Mucosa of gallbladder (tissue), 1 donor: ENCODE data around the gene MISP3. TPM values are rescaled to one million over a fixed set of nuclear protein-coding genes. Genes with fewer than 3 reads are reported as not detected.
A peak's percentile ranks its signal among the peaks of the same experiment; 100 is the strongest.

ENCODE experiments used
- DNase-seq: peaks from one replicate; pipeline ENCODE4 v3.0.0-alpha.2; 2020; ENCODE audit warnings: low spot score
- total RNA-seq: library from RNA; stranded (reverse); gene quantifications from one replicate; pipeline ENCODE4 v1.2.1, GENCODE V29; 2021
- donor health status: DM: no; HTN: no; CAD: no.

Gene MISP3
- total RNA-seq, 1 donor from 2014 or later = 21.6 TPM

- no peak for DNase-seq
Measured at GRCh38 chr19:14053500-14053899, 19.1 kb upstream of the MISP3 start.

GRCh38 chr19:14054099-14054498 is 18.5 kb upstream of the MISP3 start:
- no peak for DNase-seq

GRCh38 chr19:14054721-14055120 is 17.9 kb upstream of the MISP3 start:
- no peak for DNase-seq

GRCh38 chr19:14055396-14055795 is 17.2 kb upstream of the MISP3 start:
- DNase-seq = no peak

GRCh38 chr19:14056069-14056666 is 16.4 kb upstream of the MISP3 start:
- no peak for DNase-seq

GRCh38 chr19:14056741-14057356 is 15.7 kb upstream of the MISP3 start:
- no peak for DNase-seq

- no peak for DNase-seq
Measured at GRCh38 chr19:14058182-14059092, 14.1 kb upstream of the MISP3 start.

- no peak for DNase-seq
Measured at GRCh38 chr19:14059093-14059480, 13.5 kb upstream of the MISP3 start.

GRCh38 chr19:14059652-14060155 is 12.9 kb upstream of the MISP3 start:
- no peak for DNase-seq

- peak; percentile 48 for DNase-seq
Measured at GRCh38 chr19:14061081-14061749, 11.4 kb upstream of the MISP3 start.

- peak; percentile 85 for DNase-seq
Measured at GRCh38 chr19:14061751-14062557, 10.6 kb upstream of the MISP3 start, which contains the start of gene PALM3. Gene PALM3, minus strand, starts transcription at chr19:14062076. Its CDS starts 96 bp downstream, at chr19:14061980.

- no peak for DNase-seq
Measured at GRCh38 chr19:14062558-14062855, 10.1 kb upstream of the MISP3 start.

GRCh38 chr19:14063105-14063504 is 9.5 kb upstream of the MISP3 start:
- no peak for DNase-seq

GRCh38 chr19:14066134-14066533 is 6.5 kb upstream of the MISP3 start:
- no peak for DNase-seq

- no peak for DNase-seq
Measured at GRCh38 chr19:14070268-14071050, 2.1 kb upstream of the MISP3 start.

GRCh38 chr19:14073261-14073924 is 807 bp downstream of the MISP3 start:
- DNase-seq = peak; percentile 68

GRCh38 chr19:14073925-14074838 is 1.6 kb downstream of the MISP3 start:
- no peak for DNase-seq

- DNase-seq = no peak
Measured at GRCh38 chr19:14078411-14078810, 5.8 kb downstream of the MISP3 start.
